WERI-Rb-1 (cell line): ENCODE results near the gene ATG3.
"Not testable (repeated sequence)": the region's sequence is repeated elsewhere in the genome, so short reads cannot be mapped to it uniquely, and the experiment has no call there.

Experiments used
- DNase-seq: peaks from one replicate; pipeline ENCODE4 v3.0.0-alpha.2; 2020
- H3K27ac ChIP-seq: fragments of 250-450 bp; sonication (Bioruptor Pico); 2 replicates; pipeline ENCODE4 v1.5.1; 2020; ENCODE audit warnings: mild to moderate bottlenecking, moderate library complexity
- H3K27me3 ChIP-seq: fragments of 250-450 bp; sonication (Bioruptor Pico); 2 replicates; pipeline ENCODE4 v1.5.1; 2021; ENCODE audit warnings: mild to moderate bottlenecking, low read depth, moderate library complexity; ENCODE audit not compliant: insufficient read depth, severe bottlenecking
- H3K36me3 ChIP-seq: fragments of 250-450 bp; sonication (Bioruptor Pico); 2 replicates; pipeline ENCODE4 v1.5.1; 2020; ENCODE audit warnings: mild to moderate bottlenecking, moderate library complexity
- H3K4me3 ChIP-seq: 2 replicates; pipeline ENCODE4 v1.5.1; 2011; ENCODE audit warnings: low read depth, mild to moderate bottlenecking, control low read depth, low read length
- H3K9me3 ChIP-seq: fragments of 250-450 bp; sonication (Bioruptor Pico); 2 replicates; pipeline ENCODE4 v1.5.1; 2021; ENCODE audit warnings: mild to moderate bottlenecking, moderate library complexity; ENCODE audit not compliant: severe bottlenecking
- TF ChIP-seq, protein P1 (sequence below): IDR thresholded peaks from 2 replicates; pipeline ENCODE4 v1.5.1; 2011; ENCODE audit warnings: low read depth, mild to moderate bottlenecking, control low read depth, inconsistent platforms, low read length

ATG3 gene

GRCh38 chr3:112503304-112503972, 58.3 kb downstream of the ATG3 start:
- no peaks in the 10 kb centered on the region for H3K27me3 ChIP-seq
- no peaks in the 10 kb centered on the region for H3K9me3 ChIP-seq
- H3K4me3 ChIP-seq = no peak overlapping the region
- TF ChIP-seq, protein P1, sequence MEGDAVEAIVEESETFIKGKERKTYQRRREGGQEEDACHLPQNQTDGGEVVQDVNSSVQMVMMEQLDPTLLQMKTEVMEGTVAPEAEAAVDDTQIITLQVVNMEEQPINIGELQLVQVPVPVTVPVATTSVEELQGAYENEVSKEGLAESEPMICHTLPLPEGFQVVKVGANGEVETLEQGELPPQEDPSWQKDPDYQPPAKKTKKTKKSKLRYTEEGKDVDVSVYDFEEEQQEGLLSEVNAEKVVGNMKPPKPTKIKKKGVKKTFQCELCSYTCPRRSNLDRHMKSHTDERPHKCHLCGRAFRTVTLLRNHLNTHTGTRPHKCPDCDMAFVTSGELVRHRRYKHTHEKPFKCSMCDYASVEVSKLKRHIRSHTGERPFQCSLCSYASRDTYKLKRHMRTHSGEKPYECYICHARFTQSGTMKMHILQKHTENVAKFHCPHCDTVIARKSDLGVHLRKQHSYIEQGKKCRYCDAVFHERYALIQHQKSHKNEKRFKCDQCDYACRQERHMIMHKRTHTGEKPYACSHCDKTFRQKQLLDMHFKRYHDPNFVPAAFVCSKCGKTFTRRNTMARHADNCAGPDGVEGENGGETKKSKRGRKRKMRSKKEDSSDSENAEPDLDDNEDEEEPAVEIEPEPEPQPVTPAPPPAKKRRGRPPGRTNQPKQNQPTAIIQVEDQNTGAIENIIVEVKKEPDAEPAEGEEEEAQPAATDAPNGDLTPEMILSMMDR = no peak
- no peaks in the 10 kb centered on the region for H3K36me3 ChIP-seq
- DNase-seq = no peak
- no peak overlapping the region for H3K27ac ChIP-seq

GRCh38 chr3:112500621-112501020, 61.1 kb downstream of the ATG3 start:
- no peak for DNase-seq

GRCh38 chr3:112498914-112499711, 62.6 kb downstream of the ATG3 start, which contains the start of gene BTLA:
TSS of gene BTLA (minus strand) at chr3:112499472. CDS start at chr3:112499358, 114 bp downstream.
- Histone ChIP-seq H3K4me3 (no peak within 1 kb of the TSS), H3K27me3 (no peaks in the 10 kb centered on the region), H3K36me3 (no peaks in the 10 kb centered on the region), H3K9me3 (no peaks in the 10 kb centered on the region), H3K27ac (no peak within 1 kb of the TSS)
- TF ChIP-seq, protein P1 = no peak
- no peak for DNase-seq

More at GRCh38 chr3:112500621-112501020, 61.1 kb downstream of the ATG3 start:
- Histone ChIP-seq H3K4me3 (no peak overlapping the region), H3K27ac (no peak overlapping the region), H3K27me3 (no peaks in the 10 kb centered on the region), H3K9me3 (no peaks in the 10 kb centered on the region), H3K36me3 (no peaks in the 10 kb centered on the region)
- TF ChIP-seq, protein P1 = no peak

GRCh38 chr3:112497897-112498548, 63.7 kb downstream of the ATG3 start:
- H3K27ac ChIP-seq = no peak overlapping the region
- TF ChIP-seq, protein P1 = no peak

GRCh38 chr3:112496366-112497067, 65.2 kb downstream of the ATG3 start:
- TF ChIP-seq, protein P1 = no peak
- no peaks in the 10 kb centered on the region for H3K9me3 ChIP-seq
- no peak for DNase-seq
- no peaks in the 10 kb centered on the region for H3K36me3 ChIP-seq
- H3K27me3 ChIP-seq = no peaks in the 10 kb centered on the region
- H3K4me3 ChIP-seq = no peak overlapping the region
- H3K27ac ChIP-seq = no peak overlapping the region

More at GRCh38 chr3:112497897-112498548, 63.7 kb downstream of the ATG3 start:
- H3K27me3 ChIP-seq = no peaks in the 10 kb centered on the region
- H3K9me3 ChIP-seq = no peaks in the 10 kb centered on the region
- no peak for DNase-seq
- H3K36me3 ChIP-seq = no peaks in the 10 kb centered on the region
- H3K4me3 ChIP-seq = no peak overlapping the region

DNA sequence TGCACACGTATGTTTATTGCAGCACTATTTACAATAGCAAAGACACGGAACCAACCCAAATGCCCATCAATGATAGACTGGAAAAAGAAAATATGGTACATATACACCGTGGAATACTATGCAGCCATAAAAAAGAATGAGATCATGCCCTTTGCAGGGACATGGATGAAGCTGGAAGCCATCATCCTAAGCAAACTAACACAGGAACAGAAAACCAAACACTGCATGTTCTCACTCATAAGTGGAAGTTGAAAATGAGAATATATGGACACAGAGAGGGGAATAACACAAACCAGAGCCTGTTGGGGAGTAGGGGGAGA, 67.4 kb downstream of the ATG3 start:
- not testable (repeated sequence) for H3K9me3 ChIP-seq, DNase-seq, H3K36me3 ChIP-seq, H3K27ac ChIP-seq, H3K27me3 ChIP-seq, H3K4me3 ChIP-seq
